Umbilical cord (tissue), 2 donors: ENCODE measurements around the gene INPP5D. TPM values are rescaled to one million over a fixed set of nuclear protein-coding genes. Genes with fewer than 3 reads are reported as not detected.
"Not testable (repeated sequence)": the region's sequence is repeated elsewhere in the genome, so short reads cannot be mapped to it uniquely, and the experiment has no call there.

Experiments
- DNase-seq: peaks from one replicate; pipeline ENCODE4 v3.0.0-alpha.2; 2015; ENCODE audit warnings: low spot score
- total RNA-seq: library from RNA; depleted of rRNA; stranded (reverse); fragments of >200 nt; gene quantifications from one replicate; pipeline ENCODE4 v1.2.3, GENCODE V29; 2014; ENCODE audit warnings: low replicate concordance; ENCODE audit not compliant: insufficient read depth

Gene INPP5D
- total RNA-seq, 1 donor from 2014 or later = 5.8 TPM

- DNase-seq = no peak
Measured at GRCh38 chr2:233173115-233173514, 113.0 kb downstream of the INPP5D start.

DNA sequence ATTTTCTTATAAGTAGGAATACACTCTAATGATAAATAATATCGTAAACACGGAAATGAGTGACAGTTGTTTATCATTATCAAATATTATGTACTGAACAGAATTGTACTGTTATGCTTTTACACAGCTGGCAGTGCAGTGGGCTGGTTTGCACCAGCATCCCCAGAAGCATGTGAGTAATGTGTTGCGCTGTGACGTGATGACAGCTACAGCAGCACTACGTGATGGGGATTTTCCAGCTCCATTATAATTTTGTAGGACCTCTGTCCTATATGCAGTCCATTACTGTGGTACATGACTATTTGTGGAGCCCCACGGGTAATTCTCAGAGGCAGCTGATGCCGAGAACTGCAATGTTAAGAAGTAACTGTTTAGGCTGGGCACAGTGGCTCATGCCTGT lies 114.0 kb downstream of the INPP5D start:
- DNase-seq = no peak

- no peak for DNase-seq
Measured at GRCh38 chr2:233178994-233179847, 119.1 kb downstream of the INPP5D start.

DNA sequence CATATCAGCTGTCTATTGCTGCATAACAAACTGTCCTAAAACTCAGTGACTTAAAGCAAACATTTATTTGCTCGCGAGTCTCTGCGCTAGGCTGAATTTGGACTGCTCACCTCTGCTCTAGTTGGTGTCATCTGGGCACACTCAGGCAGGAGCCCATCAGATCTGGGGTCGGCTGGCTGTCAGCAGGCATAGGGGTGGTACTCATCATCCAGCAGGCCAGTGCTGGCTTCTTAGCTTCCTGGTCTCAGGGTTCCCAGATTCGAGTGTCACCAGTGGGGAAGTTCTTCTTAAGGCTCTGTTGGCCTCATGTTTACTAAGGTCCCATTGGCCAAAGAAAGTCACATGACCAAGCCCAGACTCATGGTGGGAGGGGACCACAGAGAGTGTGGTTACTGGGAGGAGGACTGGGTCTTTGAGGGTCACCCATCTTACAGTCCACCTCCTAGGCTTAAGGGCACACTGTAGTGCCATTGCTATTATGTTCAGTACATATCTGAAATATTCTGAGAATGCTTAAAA lies 119.8 kb downstream of the INPP5D start:
- no peak for DNase-seq

DNA sequence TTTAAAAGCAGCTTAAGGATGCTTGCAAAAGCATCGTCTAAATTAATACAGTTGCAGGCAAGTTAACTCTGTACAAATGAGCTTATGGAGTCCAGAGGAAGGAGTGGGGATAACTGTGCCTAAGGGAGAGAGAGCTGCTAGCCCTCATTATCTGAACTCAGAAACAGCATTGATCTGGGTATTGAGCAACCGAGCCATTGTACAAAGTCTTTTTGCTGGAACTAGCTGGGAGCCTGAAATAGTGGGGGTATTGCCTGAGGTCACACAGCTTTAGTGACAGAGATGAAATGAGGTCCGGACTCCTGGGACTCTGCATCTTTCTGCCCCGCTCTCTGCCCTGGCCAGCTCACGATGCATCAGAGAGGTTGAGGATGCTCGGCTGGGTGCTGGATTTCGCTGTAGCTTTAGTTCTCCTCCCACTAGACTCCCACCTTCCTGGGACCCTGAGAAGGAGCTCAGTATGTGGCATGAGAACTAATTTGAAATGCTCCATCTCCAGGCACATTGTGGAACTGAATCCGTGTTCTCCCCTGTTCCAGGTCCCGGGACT lies 123.8 kb downstream of the INPP5D start:
- no peak for DNase-seq

DNA sequence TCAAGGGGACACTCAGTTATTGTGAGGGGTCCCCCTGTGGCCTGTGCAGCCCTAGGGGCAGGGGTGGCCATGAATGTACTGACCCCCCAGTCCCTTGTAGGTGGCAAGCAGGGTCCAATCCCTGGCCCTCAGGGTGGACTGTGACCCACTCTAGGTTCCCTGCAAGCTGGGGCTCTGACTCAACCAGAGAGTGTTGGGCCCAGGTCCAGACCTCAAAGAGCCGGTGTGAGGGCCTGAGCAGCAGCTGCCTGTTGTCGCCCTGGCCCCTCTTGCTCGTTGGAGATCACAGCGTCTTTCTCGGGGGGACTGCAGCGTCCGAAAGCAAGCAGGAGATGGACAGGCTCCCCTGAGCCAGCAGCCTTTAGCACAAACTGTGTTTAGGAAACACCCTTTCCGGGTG lies 124.5 kb downstream of the INPP5D start:
- no peak for DNase-seq

DNA sequence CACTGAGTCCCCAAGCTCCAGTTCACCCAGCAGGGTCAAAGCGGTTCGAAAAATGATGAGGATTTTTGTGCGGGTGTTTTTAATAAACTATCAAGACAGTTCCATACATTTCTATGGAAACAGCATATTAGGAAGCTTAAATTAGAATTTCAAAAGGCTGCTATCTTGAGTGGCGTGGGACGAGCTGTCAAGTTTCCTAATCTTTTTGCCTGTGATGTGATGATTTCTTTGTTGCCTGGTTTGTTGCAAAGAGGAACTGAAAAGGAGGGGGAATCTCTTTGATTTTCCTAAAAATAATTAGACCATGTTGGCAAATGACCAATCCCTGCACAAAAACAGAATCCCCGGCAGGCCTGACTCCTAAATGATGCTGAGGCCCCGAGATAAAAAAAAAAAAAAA lies 125.2 kb downstream of the INPP5D start:
- DNase-seq = no peak

DNA sequence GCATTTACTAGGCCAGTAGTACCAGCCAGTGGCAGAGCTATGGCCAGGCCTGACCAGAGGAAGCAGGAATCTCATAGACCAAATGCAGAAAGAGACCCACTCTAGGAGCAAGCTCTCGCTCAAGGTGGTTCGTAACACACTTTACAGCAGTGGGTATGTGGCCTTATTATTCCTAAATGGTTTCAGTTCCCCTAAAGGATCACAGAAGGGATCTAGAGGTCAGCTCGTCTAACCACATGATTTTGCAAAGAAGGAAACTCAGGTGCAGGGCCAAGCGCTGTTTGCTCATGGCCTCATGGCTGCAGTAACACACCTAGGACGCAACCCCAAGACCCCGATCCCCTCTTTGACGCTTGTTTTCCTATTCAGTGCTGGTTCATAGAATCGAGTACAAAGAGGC lies 125.8 kb downstream of the INPP5D start:
- DNase-seq = no peak

DNA sequence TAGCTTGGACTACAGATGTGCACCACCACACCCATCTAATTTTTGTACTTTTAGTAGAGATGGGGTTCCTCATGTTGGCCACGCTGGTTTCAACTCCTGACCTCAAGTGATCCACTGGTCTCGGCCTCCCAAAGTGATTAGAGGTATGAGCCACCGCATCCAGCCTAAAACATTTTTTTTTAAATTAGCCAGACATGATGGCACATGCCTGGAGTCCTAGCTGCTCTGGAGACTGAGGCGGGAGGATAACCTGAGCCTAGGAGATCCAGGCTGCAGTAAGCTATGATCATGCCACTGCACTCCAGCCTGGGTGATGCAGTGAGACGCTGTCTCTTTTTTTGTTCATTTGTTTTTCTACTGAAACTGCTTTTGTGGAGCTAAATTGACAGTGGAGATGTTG lies 126.7 kb downstream of the INPP5D start:
- DNase-seq = no peak

DNA sequence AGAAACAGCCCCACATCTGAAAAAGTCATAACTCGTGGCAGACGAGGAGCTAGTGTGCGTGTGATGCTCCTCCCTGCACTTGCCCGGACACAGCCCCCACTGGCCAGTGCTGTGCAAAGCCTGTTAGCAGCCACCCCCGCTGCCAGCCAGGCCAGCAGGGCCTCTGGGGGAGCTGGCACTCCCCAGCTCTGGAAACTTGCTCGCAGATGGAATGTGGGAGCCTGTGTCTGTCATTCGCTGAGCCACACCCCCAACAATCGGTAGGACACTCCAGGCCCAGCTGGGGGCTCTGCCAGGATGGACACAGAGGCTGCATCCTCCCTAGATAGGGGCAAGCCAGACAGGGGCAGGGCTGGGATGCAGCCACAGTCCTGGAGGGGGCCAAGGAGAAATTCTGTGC lies 128.9 kb downstream of the INPP5D start:
- no peak for DNase-seq

GRCh38 chr2:233191016-233191415 lies 130.9 kb downstream of the INPP5D start:
- not testable (repeated sequence) for DNase-seq

- no peak for DNase-seq
Measured at GRCh38 chr2:233193738-233194137, 133.6 kb downstream of the INPP5D start.

DNA sequence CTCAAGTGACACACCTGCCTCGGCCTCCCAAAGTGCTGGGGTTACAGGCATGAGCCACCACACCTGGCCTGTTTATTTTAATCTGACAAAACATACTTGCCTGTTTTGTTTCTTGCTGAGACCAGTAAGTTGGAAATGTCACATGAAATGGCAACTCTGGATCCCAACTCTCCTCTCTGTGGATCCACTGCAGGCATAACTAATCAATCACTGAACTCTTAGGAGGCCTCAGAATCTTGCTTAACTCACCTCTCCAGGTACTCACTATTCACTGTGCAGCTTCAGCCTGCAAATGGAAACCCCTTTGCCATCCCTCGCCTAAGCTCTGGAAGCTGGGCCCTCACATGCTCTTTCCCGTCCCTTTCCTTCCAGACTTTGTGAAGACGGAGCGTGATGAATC lies 134.9 kb downstream of the INPP5D start:
- no peak for DNase-seq

- no peak for DNase-seq
Measured at GRCh38 chr2:233197022-233197421, 136.9 kb downstream of the INPP5D start.

- no peak for DNase-seq
Measured at GRCh38 chr2:233198026-233198425, 137.9 kb downstream of the INPP5D start.

DNA sequence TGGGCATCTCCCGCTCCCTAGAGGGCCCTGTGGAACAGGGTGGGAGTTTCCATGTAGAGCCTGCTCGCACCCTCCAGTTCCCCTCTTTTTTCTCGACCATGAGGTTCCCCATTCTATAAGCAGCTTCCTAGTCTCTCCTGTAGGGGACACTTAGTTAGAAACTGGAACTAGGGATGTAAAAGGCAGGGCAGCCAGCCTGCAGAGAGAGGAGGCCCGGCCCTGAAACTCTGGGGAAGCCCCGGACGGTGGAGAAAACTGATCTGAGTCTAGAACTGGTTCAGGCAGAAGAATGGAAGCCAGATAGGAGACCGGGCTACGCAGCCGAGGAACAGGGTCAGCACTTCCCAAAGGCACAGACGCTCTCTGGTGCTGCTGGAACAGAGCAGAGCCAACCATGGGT lies 139.7 kb downstream of the INPP5D start:
- no peak for DNase-seq

DNA sequence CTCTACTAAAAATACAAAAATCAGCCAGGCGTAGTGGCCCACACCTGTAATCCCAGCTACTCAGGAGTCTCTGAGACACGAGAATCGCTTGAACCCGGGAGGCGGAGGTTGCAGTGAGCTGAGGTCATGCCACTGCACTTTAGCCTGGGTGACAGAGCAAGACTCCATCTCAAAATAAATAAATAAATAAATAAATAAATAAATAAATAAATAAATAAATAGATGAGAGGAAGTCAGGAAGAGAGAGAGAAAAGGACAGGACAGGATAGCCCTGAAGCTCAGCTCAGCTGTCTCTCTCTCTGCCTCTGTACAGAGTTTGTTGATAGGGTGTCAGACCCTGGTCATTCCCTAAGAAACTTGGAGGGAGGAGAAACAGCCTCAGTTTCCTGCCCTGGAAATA lies 140.6 kb downstream of the INPP5D start:
- DNase-seq = not testable (repeated sequence)

DNA sequence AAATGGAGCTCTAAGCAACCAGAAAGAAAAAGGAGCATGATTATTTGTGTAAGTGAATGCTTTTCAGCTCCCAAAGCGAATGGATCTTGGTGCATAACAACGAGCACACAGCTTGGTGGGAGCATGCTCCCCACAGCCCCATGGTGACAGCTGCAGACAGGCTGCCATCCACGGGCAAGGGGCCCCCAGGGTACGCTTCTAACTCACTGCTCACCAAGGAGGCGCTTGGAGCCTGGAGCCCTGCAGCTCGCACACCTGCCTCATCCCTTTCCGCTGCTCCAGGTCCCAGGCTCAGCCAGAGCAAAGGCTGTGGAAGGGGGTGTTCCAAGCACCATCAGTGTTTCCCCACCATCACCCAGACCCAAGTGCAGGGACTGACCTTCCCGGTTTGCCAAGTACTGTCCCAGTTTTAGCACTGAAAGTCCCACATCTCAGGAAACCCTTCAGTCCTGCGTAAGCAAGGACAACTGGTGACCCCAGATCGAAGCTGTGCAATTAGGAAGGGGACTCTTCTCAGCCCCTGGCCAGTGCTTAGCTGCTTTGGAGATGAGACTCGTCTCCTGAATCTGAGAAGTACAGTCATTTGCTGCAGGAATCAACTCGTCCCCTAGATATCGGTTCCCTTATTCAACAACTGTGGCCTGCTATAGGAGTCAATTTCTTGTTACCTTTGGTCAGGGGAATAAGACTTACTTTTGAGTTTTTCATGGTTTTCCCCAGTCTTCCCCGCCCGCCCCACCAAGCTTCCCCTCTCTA lies 141.3 kb downstream of the INPP5D start:
- DNase-seq = no peak

GRCh38 chr2:233202531-233202944 lies 142.4 kb downstream of the INPP5D start:
- no peak for DNase-seq

DNA sequence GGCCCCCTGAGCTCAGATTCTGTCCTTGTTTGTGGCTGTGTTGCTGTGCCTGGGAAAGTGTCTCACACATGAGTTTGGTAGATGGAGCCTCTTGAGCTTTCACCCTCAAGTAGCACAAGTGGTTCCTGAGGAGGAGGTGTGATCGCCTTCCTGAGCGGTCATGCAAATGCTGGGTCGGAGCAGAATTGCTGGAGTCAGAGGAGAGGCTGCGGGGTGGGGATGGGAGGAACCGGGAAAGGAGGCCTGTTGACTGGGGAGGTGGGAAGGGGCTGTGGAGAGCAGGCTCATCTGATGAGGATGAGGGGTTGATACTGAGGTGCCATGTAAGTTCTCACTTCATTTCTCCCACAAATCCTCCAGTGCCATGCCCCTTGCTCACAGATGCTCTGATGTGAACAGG lies 142.9 kb downstream of the INPP5D start:
- no peak for DNase-seq

DNA sequence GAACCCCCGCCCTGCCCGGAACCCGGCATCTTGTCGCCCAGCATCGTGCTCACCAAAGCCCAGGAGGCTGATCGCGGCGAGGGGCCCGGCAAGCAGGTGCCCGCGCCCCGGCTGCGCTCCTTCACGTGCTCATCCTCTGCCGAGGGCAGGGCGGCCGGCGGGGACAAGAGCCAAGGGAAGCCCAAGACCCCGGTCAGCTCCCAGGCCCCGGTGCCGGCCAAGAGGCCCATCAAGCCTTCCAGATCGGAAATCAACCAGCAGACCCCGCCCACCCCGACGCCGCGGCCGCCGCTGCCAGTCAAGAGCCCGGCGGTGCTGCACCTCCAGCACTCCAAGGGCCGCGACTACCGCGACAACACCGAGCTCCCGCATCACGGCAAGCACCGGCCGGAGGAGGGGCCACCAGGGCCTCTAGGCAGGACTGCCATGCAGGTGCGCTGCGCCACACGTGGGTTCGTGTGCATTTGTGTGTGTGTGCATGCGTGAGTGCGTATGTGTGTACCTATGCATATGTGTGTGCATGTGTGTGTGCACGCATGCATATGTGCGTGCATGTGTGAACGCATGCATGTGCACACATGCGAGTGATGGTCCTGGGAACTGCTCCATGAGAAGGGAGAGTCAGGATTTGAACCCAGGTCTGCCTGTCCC lies 144.3 kb downstream of the INPP5D start:
- no peak for DNase-seq
